ENCODE results near the gene KIF19. TPM values are rescaled to one million over a fixed set of nuclear protein-coding genes. Genes with fewer than 3 reads are reported as not detected.
A peak's percentile ranks its signal among the peaks of the same experiment; 100 is the strongest.

The KIF19 gene
- total RNA-seq, 2 donors from 2014 or later, result 0.08 TPM; not detected in 1

GRCh38 chr17:74297941-74298340, 28.1 kb upstream of the KIF19 start:
- ATAC-seq (peak; percentile 97 to 99), DNase-seq (ENCODE audit: low spot score in 2 of 2) (peak in 1 of 2 donors; percentile 41)
- H3K36me3 Mint-ChIP-seq, result no peaks in the 10 kb centered on the region
- peak overlapping the region in 1 of 2 donors; percentile 61 for H3K27ac Mint-ChIP-seq
- H3K9me3 Mint-ChIP-seq, result no peaks in the 10 kb centered on the region

GRCh38 chr17:74298778-74299177, 27.2 kb upstream of the KIF19 start:
- DNase-seq (ENCODE audit: low spot score in 2 of 2) (no peak), ATAC-seq (no peak)
- Mint-ChIP-seq H3K9me3 (no peaks in the 10 kb centered on the region), H3K27ac (no peak overlapping the region), H3K36me3 (no peaks in the 10 kb centered on the region)

- H3K36me3 Mint-ChIP-seq, result no peaks in the 10 kb centered on the region
- no peak for DNase-seq (ENCODE audit: low spot score in 2 of 2)
- ATAC-seq, result no peak
Measured at GRCh38 chr17:74299226-74300009, 26.6 kb upstream of the KIF19 start.

GRCh38 chr17:74303305-74303704, 22.7 kb upstream of the KIF19 start:
- DNase-seq (ENCODE audit: low spot score in 2 of 2) (no peak), ATAC-seq (no peak)
- H3K9me3 Mint-ChIP-seq, result no peaks in the 10 kb centered on the region
- H3K27ac Mint-ChIP-seq, result no peak overlapping the region
- no peaks in the 10 kb centered on the region for H3K36me3 Mint-ChIP-seq

More at GRCh38 chr17:74299226-74300009, 26.6 kb upstream of the KIF19 start:
- no peaks in the 10 kb centered on the region for H3K9me3 Mint-ChIP-seq
- no peak overlapping the region for H3K27ac Mint-ChIP-seq

GRCh38 chr17:74304184-74304583, 21.8 kb upstream of the KIF19 start:
- Mint-ChIP-seq H3K9me3 (no peaks in the 10 kb centered on the region), H3K27ac (no peak overlapping the region), H3K36me3 (no peaks in the 10 kb centered on the region)
- DNase-seq (ENCODE audit: low spot score in 2 of 2) (no peak), ATAC-seq (no peak)

DNA sequence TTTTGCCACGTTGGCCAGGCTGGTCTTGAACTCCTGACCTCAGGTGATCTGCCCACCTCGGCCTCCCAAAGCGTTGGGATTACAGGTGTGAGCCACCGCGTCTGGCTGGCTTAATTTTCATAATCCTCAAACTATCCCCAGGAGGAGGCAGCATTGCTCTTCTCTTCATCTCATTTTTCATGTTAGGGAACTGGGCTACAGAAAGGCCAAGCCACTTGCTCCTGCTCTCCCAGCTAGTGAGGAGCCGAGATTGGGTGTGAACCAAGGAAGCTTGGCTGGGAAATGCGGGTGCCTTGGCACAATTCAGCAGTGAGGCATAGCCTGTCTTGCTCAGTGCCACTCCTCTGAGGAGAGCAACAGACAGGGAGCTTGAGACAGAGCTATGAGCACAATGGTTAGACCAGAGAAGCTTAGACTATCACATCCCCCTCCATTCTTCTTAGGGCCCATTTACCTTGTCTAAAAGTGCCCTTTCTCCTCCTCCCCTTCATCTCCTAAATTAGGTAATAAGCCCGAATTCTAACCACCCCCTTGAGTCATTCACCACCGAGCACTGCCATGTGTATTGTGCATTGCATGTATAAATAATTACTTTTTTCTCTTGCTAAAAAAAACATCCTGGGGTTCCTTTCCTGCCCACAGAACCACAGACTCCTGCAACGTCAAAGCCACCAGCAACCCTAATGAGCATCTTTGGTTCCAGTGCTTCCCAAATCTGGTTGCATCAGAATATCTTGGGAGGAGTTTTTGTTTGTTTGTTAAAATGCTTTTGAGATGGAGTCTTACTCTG, 20.0 kb upstream of the KIF19 start:
- DNase-seq (ENCODE audit: low spot score in 2 of 2) (no peak), ATAC-seq (peak in 1 of 2 donors; percentile 46)
- Mint-ChIP-seq H3K36me3 (no peaks in the 10 kb centered on the region), H3K9me3 (no peaks in the 10 kb centered on the region), H3K27ac (no peak overlapping the region)

GRCh38 chr17:74307984-74308773, 17.8 kb upstream of the KIF19 start:
- DNase-seq (ENCODE audit: low spot score in 2 of 2) (no peak), ATAC-seq (no peak)
- peaks cover 0 to 9% of the 10 kb centered on the region in 2 donors for H3K9me3 Mint-ChIP-seq
- no peak overlapping the region for H3K27ac Mint-ChIP-seq
- H3K36me3 Mint-ChIP-seq, result peaks cover 0 to 6% of the 10 kb centered on the region in 2 donors

GRCh38 chr17:74309902-74310301, 16.1 kb upstream of the KIF19 start:
- ATAC-seq, result no peak
- no peak overlapping the region for H3K27ac Mint-ChIP-seq
- peaks cover 0 to 14% of the 10 kb centered on the region in 2 donors for H3K9me3 Mint-ChIP-seq

DNA sequence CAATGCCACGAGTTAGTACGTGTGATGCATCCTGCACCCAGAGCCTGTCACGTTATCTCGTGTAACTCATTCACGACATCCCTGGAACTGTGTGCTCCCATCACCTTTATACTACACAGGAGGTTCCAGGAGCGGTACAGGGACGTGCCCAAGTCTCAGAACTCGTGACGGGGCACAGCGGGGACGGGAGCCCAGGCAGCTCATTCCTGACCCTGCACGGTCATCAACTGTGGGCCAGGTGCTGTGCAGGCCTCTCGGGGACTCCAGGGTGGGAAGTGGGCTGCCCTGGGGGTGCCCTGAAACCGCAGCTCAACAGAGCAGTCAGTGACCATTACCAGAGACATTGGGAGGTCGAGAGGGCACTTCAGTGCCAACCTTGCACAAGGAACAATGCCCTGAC, 11.1 kb upstream of the KIF19 start:
- H3K9me3 Mint-ChIP-seq, result peaks cover 0 to 14% of the 10 kb centered on the region in 2 donors
- peaks cover 0 to 6% of the 10 kb centered on the region in 2 donors for H3K36me3 Mint-ChIP-seq
- DNase-seq (ENCODE audit: low spot score in 2 of 2), result no peak
- no peak overlapping the region for H3K27ac Mint-ChIP-seq
- no peak for ATAC-seq

More at GRCh38 chr17:74309902-74310301, 16.1 kb upstream of the KIF19 start:
- peaks cover 0 to 6% of the 10 kb centered on the region in 2 donors for H3K36me3 Mint-ChIP-seq
- no peak for DNase-seq (ENCODE audit: low spot score in 2 of 2)

DNA sequence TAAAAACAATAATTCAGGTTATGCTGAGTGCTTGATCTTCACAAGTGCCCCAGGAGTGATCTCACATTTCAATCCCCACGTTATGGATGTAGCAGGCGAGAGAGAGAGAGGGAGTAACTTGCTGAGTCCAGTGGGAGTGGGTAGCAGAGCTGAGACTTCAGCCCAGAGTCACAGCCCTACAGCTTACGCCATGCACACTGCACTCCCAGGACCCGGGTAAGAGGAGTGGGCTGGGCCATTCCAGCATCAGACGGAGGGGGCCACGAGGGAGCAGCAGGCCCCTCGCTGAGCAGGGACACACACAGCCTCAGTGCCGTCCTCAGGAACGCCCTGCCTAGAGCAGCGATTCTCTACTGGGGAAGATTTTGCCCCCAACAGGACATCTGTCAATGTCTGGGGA, 9.8 kb upstream of the KIF19 start:
- Mint-ChIP-seq H3K9me3 (peaks cover 0 to 14% of the 10 kb centered on the region in 2 donors), H3K27ac (no peak overlapping the region), H3K36me3 (peaks cover 0 to 6% of the 10 kb centered on the region in 2 donors)
- no peak for ATAC-seq
- no peak for DNase-seq (ENCODE audit: low spot score in 2 of 2)

DNA sequence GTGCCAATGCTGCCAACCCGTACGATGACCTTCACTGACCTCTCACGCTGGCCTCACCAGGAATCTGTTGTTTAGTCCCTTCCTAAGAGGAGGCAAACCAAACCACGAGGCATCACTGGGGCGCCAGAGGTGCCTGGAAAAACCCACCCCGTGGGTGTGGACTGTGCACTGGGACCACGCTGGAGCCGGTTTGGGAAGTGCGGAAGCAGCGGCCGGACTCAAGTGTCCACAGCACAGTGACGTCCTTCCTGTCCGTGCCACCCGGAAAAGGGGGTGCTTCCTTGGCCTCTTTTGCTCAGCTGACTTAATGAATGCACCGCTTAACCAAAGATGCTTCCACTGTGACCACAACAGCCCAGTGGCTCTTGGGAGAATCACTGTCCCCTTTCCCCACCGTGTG, 9.0 kb upstream of the KIF19 start:
- Mint-ChIP-seq H3K27ac (no peak overlapping the region), H3K9me3 (peaks cover 0 to 14% of the 10 kb centered on the region in 2 donors), H3K36me3 (peaks cover 0 to 6% of the 10 kb centered on the region in 2 donors)
- ATAC-seq (no peak), DNase-seq (ENCODE audit: low spot score in 2 of 2) (no peak)

- DNase-seq (ENCODE audit: low spot score in 2 of 2) (no peak), ATAC-seq (no peak)
- Mint-ChIP-seq H3K27ac (no peak overlapping the region), H3K36me3 (no peaks in the 10 kb centered on the region), H3K9me3 (peaks cover 0 to 4% of the 10 kb centered on the region in 2 donors)
Measured at GRCh38 chr17:74318391-74318790, 7.6 kb upstream of the KIF19 start.

DNA sequence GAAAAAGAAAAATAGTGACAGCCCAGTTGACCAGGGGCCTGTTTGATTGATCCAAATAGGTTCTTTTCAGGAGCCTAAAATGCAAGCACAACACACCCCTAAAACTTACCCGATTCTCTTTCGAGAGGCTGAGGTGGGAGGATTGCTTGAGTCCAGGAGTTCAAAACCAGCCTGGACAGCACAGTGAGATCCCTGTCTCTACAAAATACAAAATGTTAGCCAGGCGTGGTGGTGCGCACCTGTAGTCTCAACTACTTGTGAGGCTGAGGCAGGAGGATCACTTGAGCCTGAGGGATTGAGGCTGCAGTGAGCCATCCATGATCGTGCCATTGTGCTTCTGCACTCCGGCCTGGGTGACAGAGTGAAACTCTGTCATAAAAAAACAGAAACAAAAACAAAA, 1.5 kb upstream of the KIF19 start:
- DNase-seq (ENCODE audit: low spot score in 2 of 2) (no peak), ATAC-seq (no peak)
- Mint-ChIP-seq H3K36me3 (no peaks in the 10 kb centered on the region), H3K9me3 (no peaks in the 10 kb centered on the region), H3K27ac (no peak overlapping the region)

- no peaks in the 10 kb centered on the region for H3K9me3 Mint-ChIP-seq
- no peak for DNase-seq (ENCODE audit: low spot score in 2 of 2)
- H3K27ac Mint-ChIP-seq, result no peak overlapping the region
- no peaks in the 10 kb centered on the region for H3K36me3 Mint-ChIP-seq
- ATAC-seq, result no peak
Measured at GRCh38 chr17:74325376-74325742, 667 bp upstream of the KIF19 start.

DNA sequence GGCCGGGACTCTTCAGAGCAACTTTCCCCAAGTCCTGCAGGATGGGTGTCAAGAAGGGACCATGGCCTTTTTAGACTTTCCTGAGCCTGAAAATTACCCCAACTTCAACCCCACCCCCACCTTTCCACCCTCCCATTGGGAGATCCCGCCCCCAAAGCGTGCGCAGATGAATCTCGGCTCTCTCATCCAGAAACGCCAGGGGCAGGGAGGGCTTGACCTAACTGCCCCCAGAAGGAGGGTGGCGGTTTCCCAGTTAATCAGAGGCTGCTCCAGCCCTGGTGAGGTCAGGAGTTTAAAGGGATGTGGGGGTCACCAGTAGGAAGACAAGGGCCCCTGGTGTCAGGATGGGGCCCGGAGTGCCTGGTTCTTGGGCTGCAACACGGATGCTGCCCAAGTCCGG, 480 bp downstream of the KIF19 start:
- Mint-ChIP-seq H3K9me3 (no peaks in the 10 kb centered on the region), H3K27ac (no peak overlapping the region), H3K36me3 (no peaks in the 10 kb centered on the region)
- ATAC-seq (no peak), DNase-seq (ENCODE audit: low spot score in 2 of 2) (no peak)

DNA sequence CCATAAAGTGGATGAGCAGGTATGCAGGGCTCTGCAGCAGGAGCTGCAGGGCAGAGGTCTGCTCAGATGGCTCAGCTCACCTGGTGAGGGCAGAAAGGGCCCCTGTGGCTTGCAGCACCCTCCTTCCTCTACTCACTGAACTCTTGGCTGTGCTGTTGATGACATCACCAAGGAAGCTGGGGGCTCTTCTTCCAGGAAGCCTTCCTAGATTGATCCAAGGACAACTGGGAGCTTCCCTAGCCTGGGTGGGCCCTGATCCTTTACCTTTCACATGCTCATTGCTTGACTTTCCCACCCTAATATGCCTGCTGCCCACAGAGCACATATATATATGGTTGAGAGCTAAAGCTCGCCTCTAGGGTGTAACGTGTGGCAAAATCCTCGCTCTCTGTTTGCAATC, 2.5 kb downstream of the KIF19 start:
- ATAC-seq (no peak), DNase-seq (ENCODE audit: low spot score in 2 of 2) (no peak)
- H3K9me3 Mint-ChIP-seq, result no peaks in the 10 kb centered on the region
- H3K27ac Mint-ChIP-seq, result no peak overlapping the region
- no peaks in the 10 kb centered on the region for H3K36me3 Mint-ChIP-seq

DNA sequence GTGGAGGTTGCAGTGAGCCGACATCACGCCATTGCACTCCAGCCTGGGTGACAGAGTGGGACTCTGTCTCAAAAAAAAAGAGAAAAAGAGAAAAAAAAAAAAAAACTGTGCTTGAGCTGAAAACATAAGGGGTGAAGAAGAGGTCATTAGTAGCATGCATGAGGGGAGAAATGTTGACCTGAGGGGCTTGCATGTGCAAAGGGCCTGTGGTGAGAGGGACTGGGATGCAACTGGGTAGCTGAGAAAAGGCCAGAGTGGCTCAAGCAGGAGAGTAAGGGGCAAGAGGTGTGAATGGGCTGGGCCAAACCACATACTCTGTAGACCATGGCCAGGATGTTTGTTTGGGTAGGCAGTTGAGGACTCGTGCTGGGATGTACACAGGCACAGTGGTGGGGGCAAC, 3.4 kb downstream of the KIF19 start:
- no peak for ATAC-seq
- no peak overlapping the region for H3K27ac Mint-ChIP-seq

More for the DNA sequence above, 3.4 kb downstream of the KIF19 start:
- Mint-ChIP-seq H3K36me3 (no peaks in the 10 kb centered on the region), H3K9me3 (no peaks in the 10 kb centered on the region)
- DNase-seq (ENCODE audit: low spot score in 2 of 2), result no peak

All from activated naive CD4-positive, alpha-beta T cell treated with anti-CD3 and anti-CD28 coated beads, Interleukin-2, amount 50 U/mL, for 72 hours (primary cell).